GM20431 (cell line): ENCODE results near the gene LDLRAD4.

Experiments used
- in situ Hi-C: fragments of 300-500 bp; cut with MseI, MboI; formaldehyde crosslinking; loops from one replicate; pipeline ENCODE4 v1.15.0; 2020; ENCODE audit warnings: low sequenced_read_pairs; ENCODE audit not compliant: unreplicated experiment

LDLRAD4 gene

GRCh38 chr18:13550418-13551304 is 332.1 kb downstream of the LDLRAD4 start:
- in situ Hi-C loops = no loop called here

GRCh38 chr18:13551305-13551603 is 332.7 kb downstream of the LDLRAD4 start:
- in situ Hi-C loops = no loop called here

- in situ Hi-C loops = no loop called here
Measured at GRCh38 chr18:13551841-13552733, 333.5 kb downstream of the LDLRAD4 start.

- in situ Hi-C loops = no loop called here
Measured at GRCh38 chr18:13553449-13553848, 334.9 kb downstream of the LDLRAD4 start.

GRCh38 chr18:13555192-13555591 is 336.6 kb downstream of the LDLRAD4 start:
- in situ Hi-C loops = loop anchor here (5.0 kb wide), 1 partner anchor 77 kb away; no protein-coding TSS in a partner anchor

- in situ Hi-C loops = loop anchor here (5.0 kb wide), 1 partner anchor 76 kb away; no protein-coding TSS in a partner anchor
Measured at GRCh38 chr18:13555865-13556264, 337.3 kb downstream of the LDLRAD4 start.

- in situ Hi-C loops = loop anchor here (5.0 kb wide), 1 partner anchor 76 kb away; no protein-coding TSS in a partner anchor
Measured at GRCh38 chr18:13556502-13556901, 337.9 kb downstream of the LDLRAD4 start.

GRCh38 chr18:13558124-13558523 is 339.6 kb downstream of the LDLRAD4 start:
- in situ Hi-C loops = loop anchor here (5.0 kb wide), 1 partner anchor 74 kb away; no protein-coding TSS in a partner anchor

- in situ Hi-C loops = loop anchor here (5.0 kb wide), 1 partner anchor 74 kb away; no protein-coding TSS in a partner anchor
Measured at GRCh38 chr18:13558790-13559189, 340.2 kb downstream of the LDLRAD4 start.

- in situ Hi-C loops = loop anchor here (5.0 kb wide), 1 partner anchor 73 kb away; no protein-coding TSS in a partner anchor
Measured at GRCh38 chr18:13559754-13560153, 341.2 kb downstream of the LDLRAD4 start.

- in situ Hi-C loops = no loop called here
Measured at GRCh38 chr18:13560306-13560705, 341.7 kb downstream of the LDLRAD4 start.

GRCh38 chr18:13562494-13563029 is 344.0 kb downstream of the LDLRAD4 start:
- in situ Hi-C loops = no loop called here

GRCh38 chr18:13563390-13563805 is 344.8 kb downstream of the LDLRAD4 start:
- in situ Hi-C loops = no loop called here

GRCh38 chr18:13564579-13564978 is 346.0 kb downstream of the LDLRAD4 start:
- in situ Hi-C loops = no loop called here

GRCh38 chr18:13565228-13565627 is 346.7 kb downstream of the LDLRAD4 start:
- in situ Hi-C loops = no loop called here

GRCh38 chr18:13566941-13567746 is 348.6 kb downstream of the LDLRAD4 start:
- in situ Hi-C loops = no loop called here

- in situ Hi-C loops = no loop called here
Measured at GRCh38 chr18:13568443-13569392, 350.2 kb downstream of the LDLRAD4 start.

GRCh38 chr18:13570216-13570615 is 351.7 kb downstream of the LDLRAD4 start:
- in situ Hi-C loops = no loop called here
